Stimulated activated memory B cell treated with anti-CD40 and anti-IgM and Interleukin-4, amounts not matched to agents 10 μg/mL and 1 μg/mL and 100 μg/mL, for 72 hours (primary cell): ENCODE measurements around the gene ORC3.
"Not testable (repeated sequence)": the region's sequence is repeated elsewhere in the genome, so short reads cannot be mapped to it uniquely, and the experiment has no call there.

ENCODE experiments used
- ATAC-seq: fragments of 150-1000 bp; cut with Tn5 transposase; 2 replicates; pipeline ENCODE4 v1.10.0; 2021
- H3K27ac Mint-ChIP-seq: one replicate; pipeline ENCODE4 v1.8.0; 2022; ENCODE audit warnings: mild to moderate bottlenecking, mixed read lengths
- H3K27me3 Mint-ChIP-seq: one replicate; pipeline ENCODE4 v1.8.0; 2022; ENCODE audit warnings: mixed read lengths
- H3K36me3 Mint-ChIP-seq: one replicate; pipeline ENCODE4 v1.8.0; 2022; ENCODE audit warnings: mixed read lengths
- H3K4me1 Mint-ChIP-seq: one replicate; pipeline ENCODE4 v1.8.0; 2022; ENCODE audit warnings: mixed read lengths
- H3K4me3 Mint-ChIP-seq: one replicate; pipeline ENCODE4 v1.8.0; 2022; ENCODE audit warnings: mild to moderate bottlenecking, moderate library complexity, mixed read lengths
- H3K9me3 Mint-ChIP-seq: one replicate; pipeline ENCODE4 v1.8.0; 2022; ENCODE audit warnings: mixed read lengths

The ORC3 gene

DNA sequence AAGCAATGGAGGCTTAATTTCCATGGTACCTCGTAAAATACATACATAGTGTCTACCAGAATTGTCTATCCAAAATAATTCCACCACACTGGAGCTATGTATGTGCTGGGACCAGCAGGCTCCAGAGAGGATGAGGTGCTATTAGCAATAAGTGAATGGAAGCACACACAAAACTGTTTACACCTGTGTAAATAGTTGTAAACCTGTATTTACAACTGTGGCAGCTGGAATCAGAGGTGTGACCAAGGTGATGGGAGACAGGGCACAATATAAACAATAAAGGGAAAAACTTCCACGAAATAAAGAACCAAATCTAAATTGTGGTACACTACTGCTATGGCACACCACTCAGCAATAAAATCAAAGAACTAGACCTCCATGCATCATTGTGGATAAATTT lies 14.5 kb upstream of the ORC3 start:
- no peak for ATAC-seq
- peaks cover 45% of the 10 kb centered on the region for H3K36me3 Mint-ChIP-seq
- peaks cover 44% of the 10 kb centered on the region for H3K4me1 Mint-ChIP-seq
- no peak overlapping the region for H3K27ac Mint-ChIP-seq
- H3K27me3 Mint-ChIP-seq = no peaks in the 10 kb centered on the region
- no peak overlapping the region for H3K4me3 Mint-ChIP-seq
- no peaks in the 10 kb centered on the region for H3K9me3 Mint-ChIP-seq

DNA sequence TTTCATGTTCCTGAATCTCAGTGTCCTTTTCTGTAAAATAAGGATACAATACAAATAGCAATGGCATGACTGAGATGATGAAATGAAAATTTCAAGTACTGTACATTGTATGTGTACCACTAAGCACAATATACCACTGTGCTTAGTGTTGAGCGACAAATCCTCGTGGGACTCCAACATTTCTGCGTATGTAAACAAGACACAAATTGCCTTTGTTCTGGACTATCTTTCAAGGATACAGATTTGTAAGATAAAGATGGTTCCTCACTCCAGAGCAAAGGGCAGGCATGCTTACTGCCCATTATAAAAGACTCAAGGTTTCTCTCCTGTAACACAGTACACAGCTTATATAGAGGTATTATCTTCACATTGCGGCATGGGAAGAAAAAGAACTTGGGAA lies 6.1 kb upstream of the ORC3 start:
- Mint-ChIP-seq H3K4me1 (peaks cover 48% of the 10 kb centered on the region), H3K4me3 (no peak overlapping the region), H3K27ac (no peak overlapping the region), H3K36me3 (peaks cover 34% of the 10 kb centered on the region), H3K27me3 (no peaks in the 10 kb centered on the region), H3K9me3 (no peaks in the 10 kb centered on the region)
- ATAC-seq = no peak

DNA sequence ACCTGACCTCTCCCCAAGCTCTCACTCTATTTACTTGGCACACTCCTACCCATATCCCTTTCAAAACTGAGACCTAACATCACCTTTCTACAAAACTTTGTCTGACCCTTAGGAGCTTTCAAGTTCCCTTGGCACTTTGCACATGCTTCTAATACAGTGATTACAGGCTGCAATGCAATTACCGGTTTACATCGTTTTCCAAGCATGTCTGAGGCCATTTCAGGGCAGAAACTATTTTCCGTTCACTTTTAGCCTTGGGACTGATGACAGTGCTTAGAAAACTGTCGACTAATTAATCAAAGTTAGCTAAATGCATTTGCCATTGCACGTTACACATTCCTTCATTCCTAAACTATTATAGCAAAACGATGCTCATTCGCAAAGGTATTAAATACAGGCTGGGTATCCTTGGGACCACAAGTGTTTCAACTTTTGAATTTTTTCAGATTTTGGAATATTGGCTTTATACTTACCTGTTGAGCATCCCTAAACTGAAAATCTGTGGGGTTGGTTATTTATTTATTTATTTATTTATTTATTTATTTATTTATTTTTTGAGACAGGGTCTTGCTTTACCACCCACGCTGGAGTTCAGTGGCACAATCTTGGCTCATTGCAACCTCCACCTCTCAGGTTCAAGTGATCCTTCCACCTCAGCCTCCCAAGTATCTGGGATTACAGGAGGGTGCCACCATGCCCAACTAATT lies 3.4 kb upstream of the ORC3 start:
- no peak overlapping the region for H3K4me3 Mint-ChIP-seq
- H3K36me3 Mint-ChIP-seq = peaks cover 19% of the 10 kb centered on the region
- no peak for ATAC-seq
- no peaks in the 10 kb centered on the region for H3K27me3 Mint-ChIP-seq
- H3K27ac Mint-ChIP-seq = no peak overlapping the region
- H3K9me3 Mint-ChIP-seq = no peaks in the 10 kb centered on the region
- H3K4me1 Mint-ChIP-seq = peaks cover 65% of the 10 kb centered on the region

DNA sequence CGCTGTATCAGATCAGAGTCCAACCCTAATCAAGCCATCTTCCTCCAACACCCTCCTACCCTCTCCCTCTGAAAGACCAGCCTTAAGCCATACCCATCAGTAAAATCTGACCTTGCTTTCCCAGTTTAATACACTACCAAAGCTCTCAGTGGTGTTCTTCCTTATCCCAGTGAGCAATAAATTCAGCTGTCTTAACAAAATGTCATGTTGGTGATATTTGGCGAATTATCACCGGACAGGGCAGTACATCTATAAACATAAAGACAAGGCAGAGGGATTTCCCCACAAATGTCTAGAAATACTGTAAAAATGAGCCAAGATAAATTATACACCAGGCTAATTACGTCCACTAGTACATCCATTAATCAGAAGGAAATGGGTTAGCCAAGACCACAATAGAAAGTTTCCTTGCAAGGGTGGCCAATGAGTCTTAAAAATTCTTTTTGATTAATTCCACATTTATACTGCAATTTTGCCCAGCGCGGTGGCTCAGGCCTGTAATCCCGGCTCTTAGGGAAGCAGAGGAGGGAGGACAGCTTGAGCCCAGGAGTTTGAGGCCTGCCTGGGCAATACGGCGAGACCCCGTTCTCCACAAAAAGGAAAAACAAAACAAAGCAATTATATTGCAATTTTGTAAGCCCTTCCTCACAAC lies 1.1 kb upstream of the ORC3 start:
- Mint-ChIP-seq H3K9me3 (no peaks in the 10 kb centered on the region), H3K4me3 (peak overlapping the region; percentile 85), H3K36me3 (peaks cover 10% of the 10 kb centered on the region), H3K27ac (peak overlapping the region; percentile 89), H3K4me1 (peaks cover 66% of the 10 kb centered on the region), H3K27me3 (no peaks in the 10 kb centered on the region)
- ATAC-seq = no peak

DNA sequence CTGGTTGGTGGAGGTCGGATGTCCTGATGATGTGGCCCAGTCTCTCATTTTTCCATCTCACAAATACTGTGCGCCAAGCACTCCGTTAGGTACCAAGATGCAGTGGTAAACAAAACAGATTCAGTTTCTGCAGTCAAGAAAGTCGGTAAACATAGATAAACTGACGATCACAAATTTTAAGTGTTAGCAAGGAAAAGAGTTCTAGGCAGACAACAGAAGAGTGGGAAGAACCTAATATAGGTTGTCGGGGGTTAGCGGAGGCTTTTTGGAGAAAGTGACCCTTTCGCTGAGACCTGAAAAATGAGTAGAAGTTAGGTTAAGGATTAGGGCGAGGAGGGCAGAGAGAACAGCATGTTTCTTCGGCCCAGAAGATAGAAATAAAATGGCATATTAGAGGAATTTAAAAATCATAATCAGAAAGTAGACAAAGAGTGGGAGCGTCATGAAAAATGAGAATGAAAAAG lies 514 bp downstream of the ORC3 start:
- Mint-ChIP-seq H3K27me3 (no peaks in the 10 kb centered on the region), H3K27ac (peak overlapping the region; percentile 89), H3K4me1 (peaks cover 55% of the 10 kb centered on the region), H3K9me3 (no peaks in the 10 kb centered on the region), H3K36me3 (peaks cover 10% of the 10 kb centered on the region), H3K4me3 (peak overlapping the region; percentile 85)
- ATAC-seq = no peak

DNA sequence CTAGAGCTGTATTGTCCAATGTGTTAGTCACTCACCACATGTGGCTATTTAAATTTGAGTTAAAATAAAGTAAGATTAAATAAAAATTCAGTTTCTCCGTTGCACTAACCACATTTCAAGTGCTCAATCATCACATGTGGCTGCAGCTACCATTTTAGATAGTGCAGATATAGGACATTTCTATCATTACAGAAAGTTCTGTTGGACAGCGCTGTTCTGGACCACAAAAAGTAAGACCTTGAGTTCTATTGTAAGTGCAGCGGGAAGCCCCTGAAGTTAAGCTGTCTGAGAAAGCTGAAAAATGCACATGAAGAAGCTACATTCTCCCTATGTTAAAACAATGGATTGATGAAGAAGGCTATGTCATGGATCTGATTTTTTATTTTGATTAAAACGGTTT lies 1.1 kb downstream of the ORC3 start:
- Mint-ChIP-seq H3K4me1 (peaks cover 51% of the 10 kb centered on the region), H3K27ac (peak overlapping the region; percentile 89), H3K4me3 (peak overlapping the region; percentile 85)

DNA sequence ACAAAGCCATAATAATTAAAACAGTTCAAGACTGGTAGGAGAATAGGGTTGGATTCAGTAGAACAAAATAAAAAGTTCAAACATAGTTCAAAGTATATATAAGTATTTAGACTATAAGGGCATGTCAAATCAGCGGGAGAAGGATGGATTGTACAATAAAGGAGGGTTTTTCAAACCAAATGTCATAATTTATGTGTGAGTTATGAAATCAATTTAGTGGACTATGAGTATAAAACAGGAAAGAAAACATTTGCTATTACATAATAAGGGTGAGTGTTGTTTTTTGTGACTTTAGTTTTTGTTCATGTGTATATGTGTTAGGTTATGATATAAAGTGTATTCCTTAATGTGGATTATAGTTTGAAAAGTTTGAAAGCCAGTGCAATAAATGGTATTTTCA lies 10.6 kb downstream of the ORC3 start:
- H3K27ac Mint-ChIP-seq = no peak overlapping the region
- H3K36me3 Mint-ChIP-seq = peaks cover 13% of the 10 kb centered on the region
- H3K4me3 Mint-ChIP-seq = no peak overlapping the region
- H3K9me3 Mint-ChIP-seq = no peaks in the 10 kb centered on the region
- H3K4me1 Mint-ChIP-seq = no peaks in the 10 kb centered on the region
- ATAC-seq = no peak
- no peaks in the 10 kb centered on the region for H3K27me3 Mint-ChIP-seq

More for the DNA sequence above, 1.1 kb downstream of the ORC3 start:
- Mint-ChIP-seq H3K27me3 (no peaks in the 10 kb centered on the region), H3K9me3 (no peaks in the 10 kb centered on the region), H3K36me3 (peaks cover 13% of the 10 kb centered on the region)
- ATAC-seq = no peak

DNA sequence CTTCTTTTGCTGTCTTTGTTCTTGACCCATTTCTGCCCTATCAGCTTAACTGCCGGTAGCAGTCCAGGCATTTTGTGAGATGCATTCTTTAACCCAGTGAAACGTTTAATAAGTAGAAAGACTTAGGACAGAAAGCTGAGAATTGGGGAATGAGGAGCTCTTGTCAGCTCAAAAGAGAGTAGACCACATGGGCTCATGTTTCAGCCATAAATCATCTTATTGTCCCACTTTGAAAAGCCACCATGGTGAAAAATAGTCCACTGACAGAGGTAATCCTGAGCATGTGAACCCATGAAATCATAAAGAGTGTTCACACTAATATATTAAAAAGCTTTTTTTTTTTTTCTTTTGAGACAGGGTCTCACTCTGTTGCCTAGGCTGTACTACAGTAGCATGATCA lies 16.3 kb downstream of the ORC3 start:
- Mint-ChIP-seq H3K36me3 (peaks cover 28% of the 10 kb centered on the region), H3K27ac (no peak overlapping the region), H3K27me3 (no peaks in the 10 kb centered on the region), H3K4me1 (no peaks in the 10 kb centered on the region), H3K9me3 (no peaks in the 10 kb centered on the region), H3K4me3 (no peak overlapping the region)
- ATAC-seq = no peak

DNA sequence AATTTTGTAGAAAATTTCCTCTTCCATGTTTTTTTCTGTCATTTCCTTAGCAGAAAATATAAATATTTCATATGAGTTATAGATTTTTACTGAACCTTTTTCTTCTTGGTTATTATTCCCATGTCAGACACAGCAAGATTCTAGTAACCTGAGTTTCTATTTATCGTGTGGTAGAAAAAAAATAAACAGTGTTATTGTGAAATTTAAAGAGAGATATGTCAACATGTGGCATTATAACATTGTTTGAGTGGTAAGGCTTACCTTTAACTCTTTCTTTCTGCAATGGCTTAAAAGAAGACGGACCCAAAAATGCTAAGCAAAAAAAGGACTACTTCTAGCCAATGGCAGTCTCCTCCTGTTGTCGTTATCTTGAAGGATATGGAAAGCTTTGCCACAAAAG lies 18.9 kb downstream of the ORC3 start:
- Mint-ChIP-seq H3K27me3 (no peaks in the 10 kb centered on the region), H3K9me3 (no peaks in the 10 kb centered on the region), H3K36me3 (peaks cover 36% of the 10 kb centered on the region), H3K4me1 (no peaks in the 10 kb centered on the region), H3K4me3 (no peak overlapping the region), H3K27ac (no peak overlapping the region)
- no peak for ATAC-seq

DNA sequence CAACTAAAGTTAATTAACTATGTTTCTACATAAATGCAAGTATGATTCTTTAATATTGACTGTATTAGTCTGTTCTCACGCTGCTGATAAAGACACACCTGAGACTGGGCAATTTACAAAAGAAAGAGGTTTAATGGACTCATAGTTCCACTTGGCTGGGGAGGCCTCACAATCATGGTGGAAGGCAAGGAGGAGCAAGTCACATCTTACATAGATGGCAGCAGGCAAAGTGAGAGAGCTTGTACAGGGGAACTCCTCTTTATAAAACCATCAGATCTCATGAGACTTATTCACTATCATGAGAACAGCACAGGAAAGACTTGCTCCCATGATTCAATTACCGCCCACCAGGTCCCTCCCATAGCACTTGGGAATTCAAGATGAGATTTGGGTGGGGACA lies 23.1 kb downstream of the ORC3 start:
- H3K27ac Mint-ChIP-seq, ATAC-seq, H3K4me1 Mint-ChIP-seq, H3K27me3 Mint-ChIP-seq, H3K4me3 Mint-ChIP-seq, H3K9me3 Mint-ChIP-seq: not testable (repeated sequence)
- peaks cover 33% of the 10 kb centered on the region for H3K36me3 Mint-ChIP-seq

DNA sequence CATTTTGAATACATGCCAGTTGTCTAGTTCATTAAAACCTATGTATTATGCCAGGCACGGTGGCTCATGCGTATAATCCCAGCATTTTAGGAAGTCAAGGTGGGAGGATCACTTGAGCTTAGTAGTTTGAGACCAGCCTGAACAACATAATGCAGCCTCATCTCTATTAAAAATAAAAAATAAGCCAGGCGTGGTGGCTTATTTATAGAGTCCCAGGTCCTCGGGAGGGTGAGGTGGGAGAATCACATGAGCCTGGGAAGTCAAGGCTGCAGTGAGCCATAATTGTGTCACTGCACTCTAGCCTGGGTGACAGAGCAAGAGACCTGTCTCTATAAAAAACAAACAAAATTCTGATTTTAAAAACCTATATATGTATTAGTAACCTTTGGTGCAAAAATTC lies 27.5 kb downstream of the ORC3 start:
- no peaks in the 10 kb centered on the region for H3K9me3 Mint-ChIP-seq
- no peaks in the 10 kb centered on the region for H3K4me1 Mint-ChIP-seq
- H3K36me3 Mint-ChIP-seq = peaks cover 54% of the 10 kb centered on the region
- H3K4me3 Mint-ChIP-seq = no peak overlapping the region
- no peak for ATAC-seq
- no peak overlapping the region for H3K27ac Mint-ChIP-seq
- H3K27me3 Mint-ChIP-seq = no peaks in the 10 kb centered on the region

DNA sequence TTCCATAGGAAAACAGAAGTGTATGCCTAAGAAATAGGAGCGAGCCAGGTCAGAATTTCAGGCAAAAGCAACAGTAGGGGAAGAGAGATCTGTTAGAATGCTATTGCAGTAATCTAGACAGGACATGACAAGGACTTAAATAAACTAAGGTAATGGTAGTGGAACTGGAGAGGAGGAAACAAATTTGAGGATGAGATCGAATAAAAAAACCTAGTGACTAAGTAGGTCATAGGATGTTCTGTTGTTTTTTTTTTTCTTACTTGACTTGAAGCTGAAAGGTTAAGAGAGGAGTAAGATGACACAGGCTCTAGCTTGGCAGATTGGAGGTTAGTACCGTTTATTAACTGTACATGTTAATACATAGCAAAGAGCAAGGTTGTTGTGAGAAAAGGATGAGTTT lies 28.6 kb downstream of the ORC3 start:
- no peak overlapping the region for H3K4me3 Mint-ChIP-seq
- H3K36me3 Mint-ChIP-seq = peaks cover 48% of the 10 kb centered on the region
- peak overlapping the region; percentile 6 for H3K27ac Mint-ChIP-seq
- H3K9me3 Mint-ChIP-seq = no peaks in the 10 kb centered on the region
- H3K27me3 Mint-ChIP-seq = no peaks in the 10 kb centered on the region
- H3K4me1 Mint-ChIP-seq = no peaks in the 10 kb centered on the region
- ATAC-seq = no peak

DNA sequence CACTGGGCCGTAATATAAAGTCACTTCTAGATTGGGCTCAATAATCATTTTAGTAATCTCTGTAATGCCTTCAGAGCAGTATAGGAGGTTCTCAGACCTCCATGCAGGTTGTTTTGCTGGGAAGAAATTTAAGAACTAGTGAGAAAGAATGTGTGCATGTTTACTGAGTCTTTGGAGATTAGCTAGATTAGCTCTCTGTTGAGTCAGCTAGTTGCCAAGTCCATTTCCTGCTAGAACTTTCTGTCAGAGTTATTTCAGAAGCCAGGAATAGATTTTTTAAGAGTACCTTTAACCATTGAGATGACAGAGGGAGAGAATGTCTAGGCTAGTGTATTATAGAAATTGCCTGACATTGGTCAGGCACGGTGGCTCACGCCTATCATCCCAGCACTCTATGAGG lies 33.3 kb downstream of the ORC3 start:
- Mint-ChIP-seq H3K27me3 (no peaks in the 10 kb centered on the region), H3K9me3 (no peaks in the 10 kb centered on the region), H3K4me1 (no peaks in the 10 kb centered on the region), H3K4me3 (no peak overlapping the region), H3K27ac (no peak overlapping the region), H3K36me3 (peaks cover 57% of the 10 kb centered on the region)
- no peak for ATAC-seq

DNA sequence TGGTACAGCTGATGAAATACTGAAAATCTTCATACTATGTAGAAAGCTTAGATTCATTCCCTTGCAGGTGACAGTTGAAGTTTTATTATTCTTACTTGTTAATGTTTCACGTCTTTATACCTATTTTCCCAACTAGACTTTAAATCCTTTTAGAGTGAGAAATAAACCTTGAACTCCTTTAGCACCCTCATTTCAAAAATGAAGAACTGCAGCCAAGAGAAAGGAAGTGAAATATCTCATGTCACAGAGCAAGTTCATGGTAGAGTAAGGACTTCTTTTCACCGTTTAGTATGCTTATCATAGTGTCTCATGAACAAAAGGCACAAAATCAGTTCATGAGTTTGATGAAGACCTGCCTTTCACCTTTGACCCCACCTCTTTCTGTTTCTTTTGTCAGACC lies 38.5 kb downstream of the ORC3 start:
- no peak for ATAC-seq
- no peak overlapping the region for H3K27ac Mint-ChIP-seq
- H3K27me3 Mint-ChIP-seq = no peaks in the 10 kb centered on the region
- no peak overlapping the region for H3K4me3 Mint-ChIP-seq
- H3K9me3 Mint-ChIP-seq = no peaks in the 10 kb centered on the region
- peaks cover 41% of the 10 kb centered on the region for H3K36me3 Mint-ChIP-seq
- H3K4me1 Mint-ChIP-seq = no peaks in the 10 kb centered on the region

DNA sequence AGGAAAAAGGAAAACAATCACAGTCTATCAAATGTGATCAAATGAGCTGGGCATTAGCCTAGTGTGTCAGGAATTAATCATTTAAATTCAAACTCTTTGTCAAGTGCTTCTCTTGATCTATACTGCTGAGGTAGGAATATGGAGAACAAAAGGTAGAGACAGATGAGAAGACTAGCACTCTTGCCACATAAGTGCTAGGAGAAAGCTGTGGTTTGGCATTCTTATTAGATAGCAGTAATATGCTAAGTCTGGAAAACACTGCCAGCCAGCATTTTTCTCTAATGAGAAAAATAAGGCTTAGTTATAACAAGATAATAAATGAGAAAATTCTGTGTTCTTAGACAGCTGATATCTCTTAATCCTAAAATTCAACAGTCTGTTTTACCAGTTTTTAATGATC lies 38.9 kb downstream of the ORC3 start:
- ATAC-seq = no peak
- no peak overlapping the region for H3K4me3 Mint-ChIP-seq
- no peaks in the 10 kb centered on the region for H3K9me3 Mint-ChIP-seq
- no peaks in the 10 kb centered on the region for H3K27me3 Mint-ChIP-seq
- H3K36me3 Mint-ChIP-seq = peaks cover 37% of the 10 kb centered on the region
- H3K4me1 Mint-ChIP-seq = no peaks in the 10 kb centered on the region
- no peak overlapping the region for H3K27ac Mint-ChIP-seq

DNA sequence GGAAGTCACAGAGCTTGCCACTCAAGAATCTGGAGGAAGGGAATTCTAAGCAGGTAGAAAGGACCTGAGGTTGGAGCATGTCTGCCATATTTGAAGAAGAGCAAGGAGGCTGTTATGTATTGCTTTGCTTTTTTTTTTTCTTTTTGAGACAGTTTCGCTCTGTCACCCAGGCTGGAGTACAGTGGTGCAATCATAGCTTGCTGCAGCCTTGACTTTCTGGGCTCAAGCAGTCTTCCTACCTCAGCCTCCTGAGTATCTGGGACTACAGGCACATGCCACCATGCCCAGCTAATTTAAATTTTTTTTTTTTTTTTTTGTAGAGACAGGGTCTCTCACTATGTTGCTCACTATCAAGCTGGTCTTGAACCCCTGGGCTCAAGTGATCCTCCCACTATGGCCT lies 40.8 kb downstream of the ORC3 start:
- H3K27me3 Mint-ChIP-seq = no peaks in the 10 kb centered on the region
- no peak overlapping the region for H3K4me3 Mint-ChIP-seq
- ATAC-seq = no peak
- no peak overlapping the region for H3K27ac Mint-ChIP-seq
- H3K9me3 Mint-ChIP-seq = no peaks in the 10 kb centered on the region
- peaks cover 29% of the 10 kb centered on the region for H3K36me3 Mint-ChIP-seq
- H3K4me1 Mint-ChIP-seq = no peaks in the 10 kb centered on the region
